MCF 10A (cell line): ENCODE data around the gene GEMIN8. TPM values are rescaled to one million over a fixed set of nuclear protein-coding genes. Genes with fewer than 3 reads are reported as not detected.

Source experiments
- BruUV-seq: library from RNA; stranded (reverse); fragments of 400-500 nt; replicated peaks from 2 replicates; lab custom pipeline; 2021; lab: Mats Ljungman, UMichigan
- CTCF ChIA-PET: fragments of 300-600 bp; sonication (Branson Sonifier 250); formaldehyde crosslinking; extraction: SDS; loops from one replicate; lab custom pipeline; 2021; ENCODE audit warnings: antibody characterized with exemption, inconsistent platforms; lab: Yijun Ruan, JAX
- POLR2A ChIA-PET: fragments of 300-600, 350-650 bp; sonication (Branson Sonifier 250); formaldehyde crosslinking; extraction: SDS; loops from one replicate; lab custom pipeline; 2020; ENCODE audit warnings: antibody characterized with exemption, inconsistent platforms; lab: Yijun Ruan, JAX
- DNase-seq: peaks from one replicate; pipeline ENCODE4 v3.0.0-alpha.2; 2018; ENCODE audit not compliant: unreplicated experiment
- H3K27ac Mint-ChIP-seq: one replicate; pipeline ENCODE4 v1.8.0; 2022; ENCODE audit warnings: mild to moderate bottlenecking, low read depth, mixed read lengths; ENCODE audit not compliant: unreplicated experiment
- H3K27me3 Mint-ChIP-seq: one replicate; pipeline ENCODE4 v1.8.0; 2022; ENCODE audit warnings: mixed read lengths; ENCODE audit not compliant: insufficient read depth, unreplicated experiment
- H3K36me3 Mint-ChIP-seq: one replicate; pipeline ENCODE4 v1.8.0; 2022; ENCODE audit warnings: mild to moderate bottlenecking, moderate library complexity, mixed read lengths; ENCODE audit not compliant: insufficient read depth, unreplicated experiment
- H3K4me1 Mint-ChIP-seq: one replicate; pipeline ENCODE4 v1.8.0; 2022; ENCODE audit warnings: mixed read lengths; ENCODE audit not compliant: insufficient read depth, unreplicated experiment
- H3K4me3 Mint-ChIP-seq: one replicate; pipeline ENCODE4 v1.8.0; 2022; ENCODE audit warnings: mild to moderate bottlenecking, moderate library complexity, mixed read lengths; ENCODE audit not compliant: unreplicated experiment
- H3K9me3 Mint-ChIP-seq: one replicate; pipeline ENCODE4 v1.8.0; 2022; ENCODE audit warnings: mixed read lengths; ENCODE audit not compliant: unreplicated experiment
- intact Hi-C: fragments of 100-400 bp; cut with micrococcal nuclease; formaldehyde crosslinking; loops from 2 replicates; pipeline ENCODE4 v1.14.1; 2022
- total RNA-seq: library from RNA; stranded (reverse); gene quantifications from 2 replicates; pipeline ENCODE4 v1.2.3, GENCODE V29; 2022
- TF ChIP-seq, protein P1 (sequence below): fragments of 200-600 bp; IDR thresholded peaks from one replicate; pipeline ENCODE4 v1.8.0; 2022; ENCODE audit warnings: antibody characterized with exemption, mild to moderate bottlenecking; ENCODE audit not compliant: unreplicated experiment

GEMIN8 gene
- total RNA-seq, 1 experiment from 2014 or later: 28.2 TPM

DNA sequence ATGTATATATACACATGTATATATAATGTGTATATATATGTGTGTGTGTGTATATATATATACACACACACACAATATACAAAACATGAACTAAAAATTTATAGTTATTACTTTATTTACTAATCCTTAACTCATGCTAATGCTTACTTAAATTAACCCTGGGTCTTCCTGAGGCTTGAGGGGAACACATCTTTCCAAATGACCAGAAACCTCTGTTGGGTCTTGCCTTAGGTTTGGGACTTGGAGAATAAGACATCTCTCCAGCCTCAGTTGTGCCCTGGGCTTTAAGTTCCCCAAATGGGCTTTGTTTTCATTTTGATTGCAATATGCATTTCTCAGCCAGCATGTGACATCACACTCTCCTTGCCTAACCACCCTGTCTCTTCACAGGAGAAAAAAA is 7.7 kb downstream of the GEMIN8 start:
- TF ChIP-seq, protein P1, sequence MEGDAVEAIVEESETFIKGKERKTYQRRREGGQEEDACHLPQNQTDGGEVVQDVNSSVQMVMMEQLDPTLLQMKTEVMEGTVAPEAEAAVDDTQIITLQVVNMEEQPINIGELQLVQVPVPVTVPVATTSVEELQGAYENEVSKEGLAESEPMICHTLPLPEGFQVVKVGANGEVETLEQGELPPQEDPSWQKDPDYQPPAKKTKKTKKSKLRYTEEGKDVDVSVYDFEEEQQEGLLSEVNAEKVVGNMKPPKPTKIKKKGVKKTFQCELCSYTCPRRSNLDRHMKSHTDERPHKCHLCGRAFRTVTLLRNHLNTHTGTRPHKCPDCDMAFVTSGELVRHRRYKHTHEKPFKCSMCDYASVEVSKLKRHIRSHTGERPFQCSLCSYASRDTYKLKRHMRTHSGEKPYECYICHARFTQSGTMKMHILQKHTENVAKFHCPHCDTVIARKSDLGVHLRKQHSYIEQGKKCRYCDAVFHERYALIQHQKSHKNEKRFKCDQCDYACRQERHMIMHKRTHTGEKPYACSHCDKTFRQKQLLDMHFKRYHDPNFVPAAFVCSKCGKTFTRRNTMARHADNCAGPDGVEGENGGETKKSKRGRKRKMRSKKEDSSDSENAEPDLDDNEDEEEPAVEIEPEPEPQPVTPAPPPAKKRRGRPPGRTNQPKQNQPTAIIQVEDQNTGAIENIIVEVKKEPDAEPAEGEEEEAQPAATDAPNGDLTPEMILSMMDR: no peak
- Mint-ChIP-seq H3K27ac (no peak overlapping the region), H3K4me3 (no peak overlapping the region), H3K27me3 (no peaks in the 10 kb centered on the region), H3K36me3 (peaks cover 28% of the 10 kb centered on the region), H3K4me1 (peaks cover 5% of the 10 kb centered on the region), H3K9me3 (no peaks in the 10 kb centered on the region)
- intact Hi-C loops: no loop called here
- CTCF ChIA-PET: interaction anchor here (0.7 kb wide), 1 partner anchor 1221 kb away, joined by 3 read pairs; no protein-coding TSS in a partner anchor
- no TSS peak for BruUV-seq
- DNase-seq: no peak
- POLR2A ChIA-PET: no interaction called here

DNA sequence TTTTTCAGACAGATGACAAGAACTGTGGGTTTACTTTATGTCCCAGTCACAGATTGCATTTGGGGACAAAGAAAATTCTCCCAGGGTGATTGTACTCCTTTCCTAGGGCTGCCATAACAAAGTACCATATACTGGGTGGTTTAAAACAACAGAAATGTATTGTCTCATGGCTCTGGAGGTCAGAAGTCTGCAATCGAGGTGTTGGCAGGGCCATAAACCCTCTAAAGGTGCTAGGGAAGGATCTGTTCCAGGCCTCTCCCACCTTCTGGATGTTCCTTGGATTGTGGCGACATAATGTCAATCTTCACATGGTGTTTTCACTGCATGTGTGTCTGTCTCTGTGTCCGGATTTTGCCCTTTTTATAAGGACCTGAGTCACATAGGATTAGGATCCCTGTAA is 12.3 kb downstream of the GEMIN8 start:
- H3K4me3 Mint-ChIP-seq: no peak overlapping the region
- no peaks in the 10 kb centered on the region for H3K4me1 Mint-ChIP-seq
- intact Hi-C loops: no loop called here
- no peak for DNase-seq
- H3K36me3 Mint-ChIP-seq: peaks cover 43% of the 10 kb centered on the region
- CTCF ChIA-PET: interaction anchor here (0.7 kb wide), 1 partner anchor 188 kb away, joined by 3 read pairs; no protein-coding TSS in a partner anchor
- POLR2A ChIA-PET: interaction anchor here (3.4 kb wide), 1 partner anchor 9 kb away, joined by 17 read pairs; no protein-coding TSS in a partner anchor
- TF ChIP-seq, protein P1: no peak
- no peaks in the 10 kb centered on the region for H3K27me3 Mint-ChIP-seq
- no peaks in the 10 kb centered on the region for H3K9me3 Mint-ChIP-seq
- no peak overlapping the region for H3K27ac Mint-ChIP-seq
- no TSS peak for BruUV-seq

DNA sequence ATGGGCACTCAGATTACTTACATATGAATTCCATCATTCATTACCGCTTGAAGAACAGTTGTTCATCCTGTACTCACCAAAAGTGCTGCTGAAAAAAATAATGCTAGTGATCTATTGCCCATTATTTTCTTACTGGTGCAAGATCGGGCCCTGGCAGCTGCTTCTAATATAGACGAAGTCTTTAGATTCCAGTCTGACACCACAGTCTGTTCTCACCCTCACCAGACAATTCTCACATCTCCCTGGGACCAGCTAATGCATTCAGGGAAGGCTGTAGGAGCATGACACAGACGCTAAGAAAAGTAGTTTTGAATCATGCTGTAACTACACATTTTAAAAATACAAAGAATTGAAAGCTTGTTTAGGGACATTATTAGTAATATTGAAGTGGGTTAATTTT is 13.8 kb downstream of the GEMIN8 start:
- DNase-seq: no peak
- intact Hi-C loops: no loop called here
- H3K27ac Mint-ChIP-seq: no peak overlapping the region
- H3K36me3 Mint-ChIP-seq: peaks cover 43% of the 10 kb centered on the region
- no peaks in the 10 kb centered on the region for H3K9me3 Mint-ChIP-seq
- no peaks in the 10 kb centered on the region for H3K27me3 Mint-ChIP-seq
- no TSS peak for BruUV-seq
- H3K4me1 Mint-ChIP-seq: peaks cover 1% of the 10 kb centered on the region
- CTCF ChIA-PET: interaction anchor here (0.5 to 0.6 kb wide), 2 partner anchors 46 to 110 kb away, joined by 4 read pairs; no protein-coding TSS in a partner anchor
- TF ChIP-seq, protein P1: no peak
- POLR2A ChIA-PET: interaction anchor here (1.2 to 3.4 kb wide), 3 partner anchors 11 to 281 kb away, joined by 3 to 17 read pairs (median 3); partner anchors contain the start of gene GEMIN8
- no peak overlapping the region for H3K4me3 Mint-ChIP-seq

DNA sequence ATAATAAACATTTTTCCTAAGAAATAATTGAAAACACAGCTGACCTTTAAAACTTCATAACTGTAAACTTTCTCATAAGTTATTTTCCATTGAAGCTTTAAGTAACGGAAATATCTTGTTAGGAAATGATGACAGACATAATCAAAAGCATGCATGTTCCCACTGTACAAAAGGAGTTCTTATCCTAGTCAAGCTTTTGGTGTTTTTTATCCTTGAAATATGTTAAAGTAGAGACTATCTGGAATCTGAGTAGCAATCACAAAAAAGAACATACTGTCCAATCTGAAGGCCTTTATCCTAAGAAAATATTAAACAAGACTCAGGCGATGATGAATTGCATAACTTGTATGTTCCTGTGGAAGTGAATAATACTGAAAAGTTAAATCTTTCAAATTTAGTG is 14.4 kb downstream of the GEMIN8 start:
- H3K27ac Mint-ChIP-seq: no peak overlapping the region
- no peak overlapping the region for H3K4me3 Mint-ChIP-seq
- TF ChIP-seq, protein P1: no peak
- POLR2A ChIA-PET: interaction anchor here (1.2 to 3.4 kb wide), 3 partner anchors 11 to 280 kb away, joined by 3 to 17 read pairs (median 3); partner anchors contain the start of gene GEMIN8
- H3K27me3 Mint-ChIP-seq: no peaks in the 10 kb centered on the region
- H3K9me3 Mint-ChIP-seq: no peaks in the 10 kb centered on the region
- no peak for DNase-seq
- peaks cover 42% of the 10 kb centered on the region for H3K36me3 Mint-ChIP-seq
- BruUV-seq: no TSS peak
- CTCF ChIA-PET: interaction anchor here (0.5 kb wide), 1 partner anchor 246 kb away, joined by 5 read pairs; no protein-coding TSS in a partner anchor
- intact Hi-C loops: no loop called here
- peaks cover 8% of the 10 kb centered on the region for H3K4me1 Mint-ChIP-seq
